OCI-LY1 (cell line): ENCODE measurements around the gene KAT2A.

Source experiments
- H2AFZ ChIP-seq: fragments of 200-600 bp; sonication (generic), shearing (Covaris generic); 2 replicates; pipeline ENCODE4 v1.6.0; 2014; ENCODE audit warnings: antibody characterized with exemption, mild to moderate bottlenecking, low read length
- H3F3A ChIP-seq: fragments of 200-600 bp; sonication (generic), shearing (Covaris generic); 2 replicates; pipeline ENCODE4 v1.6.0; 2014; ENCODE audit warnings: mild to moderate bottlenecking, antibody characterized with exemption, low read length, moderate library complexity; ENCODE audit not compliant: insufficient read depth
- H3K27ac ChIP-seq: fragments of 200-600 bp; sonication (generic); 2 replicates; pipeline ENCODE4 v1.5.1; 2014; ENCODE audit warnings: low read length, mixed run types, mild to moderate bottlenecking, low read depth; ENCODE audit not compliant: poor library complexity, severe bottlenecking
- H3K27me3 ChIP-seq: fragments of 200-600 bp; sonication (generic); 2 replicates; pipeline ENCODE4 v1.6.0; 2014; ENCODE audit warnings: antibody characterized with exemption, mild to moderate bottlenecking, low read length, moderate library complexity; ENCODE audit not compliant: insufficient read depth
- H3K36me3 ChIP-seq: fragments of 200-600 bp; sonication (generic); 2 replicates; pipeline ENCODE4 v1.6.1; 2014; ENCODE audit warnings: mild to moderate bottlenecking, antibody characterized with exemption, low read length, moderate library complexity, mixed read lengths; ENCODE audit not compliant: insufficient read depth
- H3K4me1 ChIP-seq: fragments of 200-600 bp; sonication (generic); 2 replicates; pipeline ENCODE4 v1.5.1; 2014; ENCODE audit warnings: mild to moderate bottlenecking, low read length, moderate library complexity; ENCODE audit not compliant: insufficient read depth, severe bottlenecking
- H3K4me2 ChIP-seq: fragments of 200-600 bp; sonication (generic), shearing (Covaris generic); 2 replicates; pipeline ENCODE4 v1.6.1; 2014; ENCODE audit warnings: low read length
- H3K4me3 ChIP-seq: fragments of 200-600 bp; sonication (generic); 2 replicates; pipeline ENCODE4 v1.5.1; 2014; ENCODE audit warnings: low read length, low read depth, mild to moderate bottlenecking, mixed read lengths; ENCODE audit not compliant: poor library complexity, severe bottlenecking
- H3K79me2 ChIP-seq: fragments of 200-600 bp; shearing (Covaris generic); 2 replicates; pipeline ENCODE4 v1.6.1; 2016; ENCODE audit warnings: mixed run types, low read length, mixed read lengths; ENCODE audit not compliant: insufficient read depth
- H3K9ac ChIP-seq: fragments of 200-600 bp; sonication (generic), shearing (Covaris generic); 2 replicates; pipeline ENCODE4 v1.6.1; 2014; ENCODE audit warnings: mild to moderate bottlenecking, low read length, mixed read lengths
- H3K9me2 ChIP-seq: fragments of 200-600 bp; sonication (generic), shearing (Covaris generic); 2 replicates; pipeline ENCODE4 v1.6.1; 2014; ENCODE audit warnings: low read depth, mild to moderate bottlenecking, low read length, mixed read lengths
- H3K9me3 ChIP-seq: fragments of 200-600 bp; shearing (Covaris generic); 2 replicates; pipeline ENCODE4 v1.6.1; 2014; ENCODE audit warnings: low read length, mixed read lengths
- H4K20me1 ChIP-seq: fragments of 200-600 bp; sonication (generic), shearing (Covaris generic); 2 replicates; pipeline ENCODE4 v1.6.0; 2016; ENCODE audit warnings: mild to moderate bottlenecking, low read length; ENCODE audit not compliant: insufficient read depth
- CTCF ChIP-seq: fragments of 200-600 bp; sonication (generic), shearing (Covaris generic); IDR thresholded peaks from 2 replicates; pipeline ENCODE4 v1.5.1; 2017; ENCODE audit warnings: mild to moderate bottlenecking, antibody characterized with exemption, low read length, moderate library complexity, mixed read lengths
- EZH2 ChIP-seq: fragments of 200-600 bp; sonication (generic), shearing (Covaris generic); IDR thresholded peaks from 2 replicates; pipeline ENCODE4 v1.8.0; 2017; ENCODE audit warnings: borderline replicate concordance, mixed run types, mild to moderate bottlenecking, antibody characterized with exemption, low read length, moderate library complexity, mixed read lengths

The KAT2A gene

GRCh38 chr17:42098730-42099399 is 22.3 kb downstream of the KAT2A start:
- no peak for TF ChIP-seq CTCF
- TF ChIP-seq EZH2 = no peak
- no peaks in the 10 kb centered on the region for H3K36me3 ChIP-seq
- H3K27ac ChIP-seq = no peak overlapping the region
- H3K4me3 ChIP-seq = no peak overlapping the region
- H3K9me3 ChIP-seq = no peaks in the 10 kb centered on the region
- H3K4me1 ChIP-seq = peaks cover 10% of the 10 kb centered on the region
- no peak overlapping the region for H3K4me2 ChIP-seq
- H4K20me1 ChIP-seq = no peaks in the 10 kb centered on the region
- no peaks in the 10 kb centered on the region for H3F3A ChIP-seq
- no peaks in the 10 kb centered on the region; the same call in 1 of the 2 replicates for H3K27me3 ChIP-seq
- no peak overlapping the region for H3K9ac ChIP-seq
- H3K9me2 ChIP-seq = no peaks in the 10 kb centered on the region
- H3K79me2 ChIP-seq = no peaks in the 10 kb centered on the region
- H2AFZ ChIP-seq = no peak overlapping the region

GRCh38 chr17:42097691-42098631 is 23.2 kb downstream of the KAT2A start, which contains the start of gene ZNF385C:
Gene ZNF385C, minus strand, starts transcription at chr17:42098473. Its CDS starts 35,417 bp downstream, at chr17:42063056.
- no peak for TF ChIP-seq EZH2
- no peak for TF ChIP-seq CTCF
- no peak within 1 kb of the TSS for H2AFZ ChIP-seq

GRCh38 chr17:42096360-42097111 is 24.6 kb downstream of the KAT2A start:
- Histone ChIP-seq H3K36me3 (no peaks in the 10 kb centered on the region), H4K20me1 (no peaks in the 10 kb centered on the region), H3K27me3 (no peaks in the 10 kb centered on the region; the same call in 1 of the 2 replicates), H3K4me3 (no peak overlapping the region), H3K9me3 (no peaks in the 10 kb centered on the region), H3K79me2 (no peaks in the 10 kb centered on the region), H3F3A (no peaks in the 10 kb centered on the region), H3K4me2 (no peak overlapping the region), H3K9me2 (no peaks in the 10 kb centered on the region), H2AFZ (no peak overlapping the region), H3K4me1 (peaks cover 10% of the 10 kb centered on the region), H3K27ac (no peak overlapping the region), H3K9ac (no peak overlapping the region)
- peak; percentile 19; the same call in 1 of the 2 replicates for TF ChIP-seq CTCF
- no peak for TF ChIP-seq EZH2

More at GRCh38 chr17:42097691-42098631, 23.2 kb downstream of the KAT2A start, which contains the start of gene ZNF385C:
- peak within 1 kb of the TSS; percentile 55 for H3K4me2 ChIP-seq
- H4K20me1 ChIP-seq = no peaks in the 10 kb centered on the region
- H3K79me2 ChIP-seq = no peaks in the 10 kb centered on the region
- H3K4me1 ChIP-seq = peaks cover 10% of the 10 kb centered on the region
- H3K9me2 ChIP-seq = no peaks in the 10 kb centered on the region
- peak within 1 kb of the TSS; percentile 35 for H3K4me3 ChIP-seq
- no peak within 1 kb of the TSS; the same call in 1 of the 2 replicates for H3K9ac ChIP-seq
- H3K36me3 ChIP-seq = no peaks in the 10 kb centered on the region
- no peaks in the 10 kb centered on the region for H3F3A ChIP-seq
- no peaks in the 10 kb centered on the region; the same call in 1 of the 2 replicates for H3K27me3 ChIP-seq
- no peak within 1 kb of the TSS for H3K27ac ChIP-seq
- H3K9me3 ChIP-seq = no peaks in the 10 kb centered on the region
